Measurements from ENCODE around the gene SLC4A7.
"Not testable (repeated sequence)": the region's sequence is repeated elsewhere in the genome, so short reads cannot be mapped to it uniquely, and the experiment has no call there.

SLC4A7 gene

GRCh38 chr3:27484015-27484844 is at the start of gene SLC4A7:
Gene SLC4A7 (minus strand): TSS chr3:27484384. CDS start chr3:27484126, 258 bp downstream.
- peak; percentile 97 to 98 for DNase-seq

- DNase-seq, result no peak
Observed at GRCh38 chr3:27533261-27533607, 49.0 kb upstream of the SLC4A7 start.

- DNase-seq, result no peak
Observed at GRCh38 chr3:27532426-27533260, 48.5 kb upstream of the SLC4A7 start.

- not testable (repeated sequence) for DNase-seq
Observed at GRCh38 chr3:27531193-27531751, 47.1 kb upstream of the SLC4A7 start.

- DNase-seq, result no peak
Observed at GRCh38 chr3:27528791-27529190, 44.6 kb upstream of the SLC4A7 start.

- no peak for DNase-seq
Observed at GRCh38 chr3:27526614-27527315, 42.6 kb upstream of the SLC4A7 start.

GRCh38 chr3:27521872-27522265 is 37.7 kb upstream of the SLC4A7 start:
- no peak for DNase-seq

GRCh38 chr3:27521179-27521871 is 37.1 kb upstream of the SLC4A7 start:
- peak; percentile 8 to 49 for DNase-seq

- DNase-seq, result no peak
Observed at GRCh38 chr3:27511724-27512422, 27.7 kb upstream of the SLC4A7 start.

GRCh38 chr3:27509376-27509775 is 25.2 kb upstream of the SLC4A7 start:
- DNase-seq, result peak in 1 of 2 donors; percentile 8

GRCh38 chr3:27508424-27508823 is 24.2 kb upstream of the SLC4A7 start:
- DNase-seq, result no peak

- no peak for DNase-seq
Observed at GRCh38 chr3:27507515-27508266, 23.5 kb upstream of the SLC4A7 start.

GRCh38 chr3:27507111-27507510 is 22.9 kb upstream of the SLC4A7 start:
- DNase-seq, result no peak

- no peak for DNase-seq
Observed at GRCh38 chr3:27504749-27505148, 20.6 kb upstream of the SLC4A7 start.

GRCh38 chr3:27503526-27503925 is 19.3 kb upstream of the SLC4A7 start:
- DNase-seq, result no peak

- DNase-seq, result no peak
Observed at GRCh38 chr3:27501759-27502158, 17.6 kb upstream of the SLC4A7 start.

GRCh38 chr3:27500986-27501385 is 16.8 kb upstream of the SLC4A7 start:
- DNase-seq, result no peak

- no peak for DNase-seq
Observed at GRCh38 chr3:27500035-27500434, 15.9 kb upstream of the SLC4A7 start.

- DNase-seq, result no peak
Observed at GRCh38 chr3:27494784-27495183, 10.6 kb upstream of the SLC4A7 start.

- DNase-seq, result no peak
Observed at GRCh38 chr3:27488821-27489220, 4.6 kb upstream of the SLC4A7 start.

- DNase-seq, result no peak
Observed at GRCh38 chr3:27487383-27487782, 3.2 kb upstream of the SLC4A7 start.
